GM12873 (cell line): Measurements from ENCODE around the gene LDHB.

Source experiments
- CTCF ChIP-seq: IDR thresholded peaks from 2 replicates; pipeline ENCODE4 v1.5.1; 2012; ENCODE audit warnings: low read depth, mild to moderate bottlenecking, moderate library complexity, low read length, control low read depth; ENCODE audit not compliant: insufficient read depth; ENCODE audit errors: missing control alignments

Gene LDHB

DNA sequence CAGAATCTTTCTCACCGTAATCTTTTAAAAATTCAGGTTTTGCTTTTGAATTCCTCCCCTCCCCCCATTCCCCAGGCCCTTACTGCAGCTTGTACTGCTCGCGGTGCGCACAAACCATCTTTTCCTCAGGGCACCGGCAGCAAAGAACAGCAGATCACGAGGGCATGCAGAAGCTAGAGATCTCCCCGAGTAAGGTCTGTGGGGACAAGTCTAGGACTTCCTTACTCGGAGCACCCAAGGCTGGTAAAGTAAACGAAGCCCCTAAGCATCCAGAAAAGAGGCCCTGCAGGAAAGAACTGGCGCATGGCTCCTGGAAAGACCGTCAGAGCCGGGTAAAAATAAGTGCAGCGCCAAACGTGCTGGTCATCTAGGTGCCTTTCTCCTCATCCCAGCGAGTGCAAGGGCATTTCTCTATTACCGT, 727 bp downstream of the LDHB start:
- TF ChIP-seq CTCF: no peak

GRCh38 chr12:21655591-21655990, 2.1 kb downstream of the LDHB start:
- no peak for TF ChIP-seq CTCF

GRCh38 chr12:21651821-21652220, 5.8 kb downstream of the LDHB start:
- no peak for TF ChIP-seq CTCF

DNA sequence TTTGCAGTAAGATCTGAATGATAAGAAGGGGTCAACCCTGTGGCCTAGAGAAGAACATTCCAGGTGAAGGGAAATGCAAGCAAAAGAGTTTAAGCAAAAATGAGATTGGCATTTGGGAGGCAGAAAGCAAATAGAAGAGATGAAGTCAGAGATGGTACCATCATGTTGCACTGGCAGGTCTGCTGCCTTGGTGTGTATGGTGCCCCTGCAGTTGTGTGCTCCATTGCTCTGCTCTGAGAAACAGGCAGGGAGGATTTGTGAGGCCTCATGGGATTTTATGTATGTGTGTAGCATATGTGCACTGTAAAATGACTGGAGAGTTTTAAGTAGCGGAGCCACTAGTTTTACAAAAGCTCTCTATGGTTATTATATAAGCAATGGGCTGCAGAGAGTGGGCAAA, 6.6 kb downstream of the LDHB start:
- TF ChIP-seq CTCF: no peak

DNA sequence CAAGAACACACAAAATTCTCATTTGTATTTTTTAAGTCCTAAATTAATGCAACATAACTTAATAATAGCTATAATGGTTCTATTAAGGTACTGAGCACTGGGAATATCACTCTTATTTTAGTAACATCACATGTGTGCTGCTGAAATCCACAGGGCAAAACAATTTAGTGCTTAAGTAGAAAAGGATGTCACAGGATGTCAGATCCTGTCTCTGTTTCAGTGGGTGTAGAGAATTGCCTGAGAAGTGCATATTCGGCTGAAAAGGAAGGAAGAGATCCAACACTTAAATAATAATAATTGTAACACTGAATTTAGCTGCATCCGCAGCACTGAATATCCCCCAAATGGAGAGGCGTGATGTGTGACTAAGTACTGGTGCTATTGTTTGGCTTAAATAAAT, 8.6 kb downstream of the LDHB start:
- TF ChIP-seq CTCF: no peak

DNA sequence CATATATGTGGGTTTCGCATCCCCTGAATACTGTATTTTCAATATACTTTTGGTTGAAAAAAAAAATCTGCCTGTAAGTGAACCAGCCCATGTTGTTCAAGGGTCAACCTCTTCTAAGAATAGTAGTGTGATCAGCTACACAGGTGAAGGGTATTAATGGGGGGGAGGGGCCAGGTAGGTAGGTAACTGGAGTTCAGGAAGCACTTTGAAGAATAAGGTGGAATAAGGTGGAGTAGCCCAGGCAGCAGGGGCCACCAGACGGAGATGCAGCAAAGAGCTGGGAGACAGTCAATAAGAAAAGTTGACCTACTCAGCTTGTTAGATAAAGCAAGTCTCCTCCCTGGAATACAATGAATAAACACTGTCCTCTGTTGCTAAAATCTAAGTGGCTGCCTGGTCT, 9.3 kb downstream of the LDHB start:
- no peak for TF ChIP-seq CTCF

- no peak for TF ChIP-seq CTCF
Measured at GRCh38 chr12:21647179-21647578, 10.5 kb downstream of the LDHB start.

- TF ChIP-seq CTCF: no peak
Measured at GRCh38 chr12:21644516-21644915, 13.1 kb downstream of the LDHB start.
